ENCODE data around the gene COX4I2. TPM values are rescaled to one million over a fixed set of nuclear protein-coding genes. Genes with fewer than 3 reads are reported as not detected.

Gene COX4I2
- total RNA-seq, 1 experiment from 2014 or later, result not detected

DNA sequence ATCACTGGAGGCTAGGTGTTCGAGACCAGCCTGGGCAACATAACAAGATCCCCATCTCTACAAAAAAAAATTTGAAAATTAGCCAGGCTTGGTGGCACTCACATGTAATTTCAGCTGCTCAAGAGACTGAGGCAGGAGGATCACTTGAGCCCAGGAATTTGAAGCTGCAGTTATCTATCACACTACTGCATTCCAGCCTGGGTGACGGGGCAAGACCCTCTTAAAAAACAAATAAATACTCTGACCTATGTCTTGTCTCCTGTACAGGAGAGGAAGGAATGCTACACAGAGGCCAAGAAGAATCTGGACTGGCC lies 25.8 kb downstream of the COX4I2 start:
- TF ChIP-seq EZH2 (IDR thresholded peaks at IDR 0.05; ENCODE audit: low read length, unreplicated experiment) (no peak), EZH2phosphoT487 (IDR thresholded peaks at IDR 0.05; ENCODE audit: borderline replicate concordance, low read length) (no peak)
- TF ChIP-seq, protein P1, sequence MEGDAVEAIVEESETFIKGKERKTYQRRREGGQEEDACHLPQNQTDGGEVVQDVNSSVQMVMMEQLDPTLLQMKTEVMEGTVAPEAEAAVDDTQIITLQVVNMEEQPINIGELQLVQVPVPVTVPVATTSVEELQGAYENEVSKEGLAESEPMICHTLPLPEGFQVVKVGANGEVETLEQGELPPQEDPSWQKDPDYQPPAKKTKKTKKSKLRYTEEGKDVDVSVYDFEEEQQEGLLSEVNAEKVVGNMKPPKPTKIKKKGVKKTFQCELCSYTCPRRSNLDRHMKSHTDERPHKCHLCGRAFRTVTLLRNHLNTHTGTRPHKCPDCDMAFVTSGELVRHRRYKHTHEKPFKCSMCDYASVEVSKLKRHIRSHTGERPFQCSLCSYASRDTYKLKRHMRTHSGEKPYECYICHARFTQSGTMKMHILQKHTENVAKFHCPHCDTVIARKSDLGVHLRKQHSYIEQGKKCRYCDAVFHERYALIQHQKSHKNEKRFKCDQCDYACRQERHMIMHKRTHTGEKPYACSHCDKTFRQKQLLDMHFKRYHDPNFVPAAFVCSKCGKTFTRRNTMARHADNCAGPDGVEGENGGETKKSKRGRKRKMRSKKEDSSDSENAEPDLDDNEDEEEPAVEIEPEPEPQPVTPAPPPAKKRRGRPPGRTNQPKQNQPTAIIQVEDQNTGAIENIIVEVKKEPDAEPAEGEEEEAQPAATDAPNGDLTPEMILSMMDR (conservative IDR thresholded peaks at IDR 0.05; ENCODE audit: low read depth, low read length), result no peak
- DNase-seq (no peak), ATAC-seq (no peak)
- Histone ChIP-seq H3K4me2 (ENCODE audit: low read length) (no peak overlapping the region), H3K9ac (ENCODE audit: low read length) (no peak overlapping the region), H4K20me1 (ENCODE audit: low read length) (peaks cover 5% of the 10 kb centered on the region; the same call in 1 of the 2 replicates), H3K9me2 (replicated peaks; ENCODE audit: low read length) (no peaks in the 10 kb centered on the region), H3K4me1 (ENCODE audit: insufficient read depth, low read length) (peaks cover 38% of the 10 kb centered on the region), H3K27ac (ENCODE audit: low read length) (no peak overlapping the region), H2AFZ (ENCODE audit: low read length) (no peak overlapping the region), H3K4me3 (ENCODE audit: low read length) (no peak overlapping the region), H3K9me3 (ENCODE audit: low read length) (no peaks in the 10 kb centered on the region), H3F3A (ENCODE audit: low read length, unreplicated experiment) (no peaks in the 10 kb centered on the region), H3K79me2 (ENCODE audit: low read length) (peaks cover 34% of the 10 kb centered on the region; the same call in 1 of the 2 replicates), H3K36me3 (ENCODE audit: low read depth, low read length) (peaks cover 34% of the 10 kb centered on the region), H3K27me3 (ENCODE audit: low read length) (no peaks in the 10 kb centered on the region)
- POLR2A ChIA-PET (ENCODE audit: unreplicated experiment), result no interaction called here
- intact Hi-C loops (cut with micrococcal nuclease), result loop anchor here (5.0 kb wide), 1 partner anchor 39 kb away; no protein-coding TSS in a partner anchor
- no TSS peak for BruUV-seq (replicated peaks)
- CTCF ChIA-PET, result interaction anchor here (0.6 kb wide), 1 partner anchor 28 kb away, joined by 5 read pairs; no protein-coding TSS in a partner anchor

DNA sequence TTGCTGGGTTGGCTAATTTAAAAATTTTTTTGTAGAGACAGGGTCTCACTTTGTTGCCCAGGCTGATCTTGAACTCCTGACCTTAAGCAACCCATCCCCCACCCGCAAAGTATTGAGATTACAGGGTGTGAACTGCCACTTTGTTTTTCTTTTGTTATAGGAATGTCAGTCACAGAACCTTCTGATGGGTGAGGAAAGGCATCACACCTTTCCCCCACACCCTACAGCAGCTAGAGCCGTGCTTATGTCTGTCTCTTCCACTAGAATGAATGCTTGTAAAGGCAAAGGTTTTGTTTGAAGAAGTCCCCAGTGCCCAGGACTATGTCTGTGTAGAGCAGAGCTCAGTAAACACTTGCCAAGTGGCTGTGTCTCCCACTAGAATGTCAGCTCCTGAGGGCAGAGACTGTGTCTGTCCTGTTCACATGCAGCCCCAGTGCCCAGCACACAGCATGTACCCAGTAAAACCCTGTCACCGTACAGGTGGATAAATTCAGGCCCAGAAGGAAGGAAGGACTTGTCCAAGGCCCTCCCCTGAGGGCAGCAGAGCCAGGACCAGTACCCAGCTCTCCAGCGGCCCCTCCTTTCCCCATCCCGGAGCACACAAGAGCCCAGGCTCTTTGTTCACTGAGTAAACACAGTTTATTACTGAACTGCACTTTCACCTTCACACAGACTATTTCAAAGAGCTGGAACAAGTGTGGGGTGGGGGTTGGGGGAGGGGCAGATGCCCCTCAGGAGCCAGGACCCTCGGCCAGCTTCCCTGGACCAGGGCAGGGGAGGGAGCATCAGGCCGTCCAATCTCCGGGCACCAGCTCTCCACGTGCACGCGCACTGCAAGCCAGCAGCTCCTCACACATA lies 26.4 kb downstream of the COX4I2 start:
- 0 out of 2 replicates have a peak overlapping the region, but pooled peaks have one; percentile 2 for H3K27ac ChIP-seq (ENCODE audit: low read length)
- POLR2A ChIA-PET (ENCODE audit: unreplicated experiment), result interaction anchor here (0.5 kb wide), 2 partner anchors 49 to 1779 kb away, joined by 3 to 4 read pairs; no protein-coding TSS in a partner anchor
- DNase-seq (peak; percentile 32), ATAC-seq (peak; percentile 24)
- intact Hi-C loops (cut with micrococcal nuclease), result loop anchor here (5.0 kb wide), 1 partner anchor 38 kb away; no protein-coding TSS in a partner anchor
- CTCF ChIA-PET, result interaction anchor here (0.6 to 1.3 kb wide), 3 partner anchors 27 to 59 kb away, joined by 3 to 5 read pairs (median 5); no protein-coding TSS in a partner anchor
- 0 out of 2 replicates have a peak overlapping the region, but pooled peaks have one; percentile 16 for H3K4me2 ChIP-seq (ENCODE audit: low read length)
- H2AFZ ChIP-seq (ENCODE audit: low read length), result no peak overlapping the region
- no peaks in the 10 kb centered on the region for H3K9me2 ChIP-seq (replicated peaks; ENCODE audit: low read length)
- no peak for TF ChIP-seq EZH2phosphoT487 (IDR thresholded peaks at IDR 0.05; ENCODE audit: borderline replicate concordance, low read length)
- TF ChIP-seq, protein P1 (conservative IDR thresholded peaks at IDR 0.05; ENCODE audit: low read depth, low read length), result no peak
- no peak for TF ChIP-seq EZH2 (IDR thresholded peaks at IDR 0.05; ENCODE audit: low read length, unreplicated experiment)
- no peaks in the 10 kb centered on the region for H3K27me3 ChIP-seq (ENCODE audit: low read length)
- peaks cover 38% of the 10 kb centered on the region for H3K4me1 ChIP-seq (ENCODE audit: insufficient read depth, low read length)
- BruUV-seq (replicated peaks), result no TSS peak
- H3K79me2 ChIP-seq (ENCODE audit: low read length), result peaks cover 39% of the 10 kb centered on the region; the same call in 1 of the 2 replicates
- H4K20me1 ChIP-seq (ENCODE audit: low read length), result peaks cover 5% of the 10 kb centered on the region; the same call in 1 of the 2 replicates
- no peaks in the 10 kb centered on the region for H3K9me3 ChIP-seq (ENCODE audit: low read length)
- peaks cover 34% of the 10 kb centered on the region for H3K36me3 ChIP-seq (ENCODE audit: low read depth, low read length)
- H3K4me3 ChIP-seq (ENCODE audit: low read length), result no peak overlapping the region
- H3K9ac ChIP-seq (ENCODE audit: low read length), result no peak overlapping the region
- no peaks in the 10 kb centered on the region for H3F3A ChIP-seq (ENCODE audit: low read length, unreplicated experiment)

Measured in PC-3 (cell line).